ENCODE measurements around the gene EXOG.

GRCh38 chr3:38516669-38517068 is 20.5 kb downstream of the EXOG start:
- TF ChIP-seq POLR2A (IDR thresholded peaks at IDR 0.05; ENCODE audit: low read length): no peak
- no peak for TF ChIP-seq GATA1 (IDR thresholded peaks at IDR 0.05; ENCODE audit: low read depth, low read length)

Measured in erythroblast (primary cell).